Measurements from ENCODE around the gene CIDEC. TPM values are rescaled to one million over a fixed set of nuclear protein-coding genes. Genes with fewer than 3 reads are reported as not detected.

Gene CIDEC
- total RNA-seq, 2 experiments from 2014 or later: not detected

DNA sequence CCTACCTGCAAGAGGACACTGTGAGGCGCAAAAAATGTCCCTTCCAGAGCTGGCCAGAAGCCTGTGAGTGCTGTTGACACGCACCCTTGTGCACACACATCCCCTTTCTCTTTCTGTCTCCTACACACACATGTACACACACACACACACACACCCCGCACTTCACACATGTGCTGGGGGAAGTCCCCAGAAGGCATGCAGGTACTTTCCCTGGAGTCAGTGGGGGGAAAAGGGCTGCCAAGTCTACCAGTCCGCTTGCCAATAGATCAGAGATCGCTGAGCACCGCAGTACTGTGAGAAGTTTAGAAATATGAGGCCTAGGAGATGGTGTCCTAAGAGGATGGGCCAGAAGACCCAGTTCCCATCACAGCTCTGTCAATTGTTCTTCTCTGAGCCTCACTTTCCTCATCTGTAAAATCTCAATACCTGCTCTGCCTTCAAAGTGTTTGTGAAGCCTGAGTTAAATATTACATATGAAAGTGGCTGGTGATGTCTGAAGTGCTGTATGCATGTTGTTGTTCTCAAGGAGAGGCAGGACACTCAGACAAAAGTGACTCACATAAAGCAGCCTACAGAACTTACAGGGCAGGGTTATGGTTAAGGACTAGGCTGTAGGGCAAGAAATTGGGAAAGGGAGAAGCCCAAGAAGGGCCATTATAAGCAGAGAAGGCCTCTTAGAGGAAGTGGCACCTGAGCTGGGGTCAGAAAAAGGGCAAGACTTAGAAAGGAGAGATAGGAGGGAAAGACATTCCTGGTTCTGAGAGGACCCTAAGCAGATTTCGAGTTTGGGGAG, 29.4 kb upstream of the CIDEC start:
- no peaks in the 10 kb centered on the region for H3K9me3 ChIP-seq (ENCODE audit: control insufficient read depth in 1 of 2, insufficient read depth in 1 of 2, low read length in 2 of 2)
- Mint-ChIP-seq H3K27ac (no peak overlapping the region), H3K9me3 (no peaks in the 10 kb centered on the region), H3K27me3 (no peaks in the 10 kb centered on the region), H3K4me1 (ENCODE audit: low read depth) (peaks cover 6% of the 10 kb centered on the region), H3K36me3 (ENCODE audit: low read depth) (no peaks in the 10 kb centered on the region), H3K4me3 (no peak overlapping the region)
- peaks cover 20% of the 10 kb centered on the region for H3K4me1 ChIP-seq (ENCODE audit: insufficient read depth, low read length)
- no peaks in the 10 kb centered on the region for H3K27me3 ChIP-seq (ENCODE audit: control insufficient read depth in 1 of 2, insufficient read depth in 2 of 2, low read length in 2 of 2)
- POLR2A ChIA-PET: no interaction called here
- no peaks in the 10 kb centered on the region for H3K36me3 ChIP-seq (ENCODE audit: insufficient read depth, low read length)
- no peak for TF ChIP-seq CTCF (IDR thresholded peaks at IDR 0.05)
- no peak overlapping the region for H3K4me3 ChIP-seq (ENCODE audit: low read length)
- ATAC-seq (ENCODE audit: poor library complexity) (no peak), DNase-seq (peak in 3 of 14 experiments; percentile 17 to 54 (median 42))
- intact Hi-C loops (cut with DNase I, micrococcal nuclease): no loop called here
- CTCF ChIA-PET: no interaction called here
- H3K27ac ChIP-seq (ENCODE audit: low read depth in 1 of 2, low read length in 2 of 2): no peak overlapping the region

- Mint-ChIP-seq H3K4me3 (no peak overlapping the region), H3K27me3 (no peaks in the 10 kb centered on the region), H3K9me3 (no peaks in the 10 kb centered on the region), H3K4me1 (ENCODE audit: low read depth) (peaks cover 14% of the 10 kb centered on the region), H3K36me3 (ENCODE audit: low read depth) (no peaks in the 10 kb centered on the region), H3K27ac (no peak overlapping the region)
- Histone ChIP-seq H3K27ac (ENCODE audit: low read depth in 1 of 2, low read length in 2 of 2) (no peak overlapping the region), H3K9me3 (ENCODE audit: control insufficient read depth in 1 of 2, insufficient read depth in 1 of 2, low read length in 2 of 2) (no peaks in the 10 kb centered on the region), H3K36me3 (ENCODE audit: insufficient read depth, low read length) (no peaks in the 10 kb centered on the region), H3K4me1 (ENCODE audit: insufficient read depth, low read length) (peaks cover 20% of the 10 kb centered on the region), H3K27me3 (ENCODE audit: control insufficient read depth in 1 of 2, insufficient read depth in 2 of 2, low read length in 2 of 2) (no peaks in the 10 kb centered on the region), H3K4me3 (ENCODE audit: low read length) (no peak overlapping the region)
- ATAC-seq (ENCODE audit: poor library complexity) (no peak), DNase-seq (no peak)
- ChIA-PET CTCF (no interaction called here), POLR2A (interaction anchor here (1.9 kb wide), 1 partner anchor 17 kb away, joined by 6 read pairs; no protein-coding TSS in a partner anchor)
- intact Hi-C loops (cut with DNase I, micrococcal nuclease): no loop called here
- no peak for TF ChIP-seq CTCF (IDR thresholded peaks at IDR 0.05)
Observed at GRCh38 chr3:9908286-9908685, 28.2 kb upstream of the CIDEC start.

GRCh38 chr3:9906480-9906879, 26.4 kb upstream of the CIDEC start:
- Mint-ChIP-seq H3K27ac (no peak overlapping the region), H3K36me3 (ENCODE audit: low read depth) (no peaks in the 10 kb centered on the region), H3K9me3 (no peaks in the 10 kb centered on the region), H3K4me3 (no peak overlapping the region), H3K4me1 (ENCODE audit: low read depth) (peaks cover 22% of the 10 kb centered on the region), H3K27me3 (no peaks in the 10 kb centered on the region)
- POLR2A ChIA-PET: interaction anchor here (1.9 kb wide), 1 partner anchor 15 kb away, joined by 6 read pairs; no protein-coding TSS in a partner anchor
- TF ChIP-seq CTCF (IDR thresholded peaks at IDR 0.05): no peak
- peaks cover 27% of the 10 kb centered on the region for H3K4me1 ChIP-seq (ENCODE audit: insufficient read depth, low read length)
- H3K36me3 ChIP-seq (ENCODE audit: insufficient read depth, low read length): no peaks in the 10 kb centered on the region
- ATAC-seq (ENCODE audit: poor library complexity) (no peak), DNase-seq (no peak)
- no peaks in the 10 kb centered on the region for H3K9me3 ChIP-seq (ENCODE audit: control insufficient read depth in 1 of 2, insufficient read depth in 1 of 2, low read length in 2 of 2)
- CTCF ChIA-PET: no interaction called here
- intact Hi-C loops (cut with DNase I, micrococcal nuclease): no loop called here
- no peak overlapping the region for H3K27ac ChIP-seq (ENCODE audit: low read depth in 1 of 2, low read length in 2 of 2)
- H3K4me3 ChIP-seq (ENCODE audit: low read length): no peak overlapping the region
- H3K27me3 ChIP-seq (ENCODE audit: control insufficient read depth in 1 of 2, insufficient read depth in 2 of 2, low read length in 2 of 2): no peaks in the 10 kb centered on the region

All from CD4-positive, alpha-beta T cell (primary cell).